Erythroblast (primary cell): Measurements from ENCODE around the gene THSD4.

Experiments
- GATA1 ChIP-seq: IDR thresholded peaks from 2 replicates; pipeline ENCODE4 v1.6.1; 2011; ENCODE audit warnings: low read depth, mild to moderate bottlenecking, control low read depth, low read length, moderate library complexity
- POLR2A ChIP-seq: IDR thresholded peaks from 2 replicates; pipeline ENCODE4 v1.6.1; 2011; ENCODE audit warnings: mild to moderate bottlenecking, low read length

DNA sequence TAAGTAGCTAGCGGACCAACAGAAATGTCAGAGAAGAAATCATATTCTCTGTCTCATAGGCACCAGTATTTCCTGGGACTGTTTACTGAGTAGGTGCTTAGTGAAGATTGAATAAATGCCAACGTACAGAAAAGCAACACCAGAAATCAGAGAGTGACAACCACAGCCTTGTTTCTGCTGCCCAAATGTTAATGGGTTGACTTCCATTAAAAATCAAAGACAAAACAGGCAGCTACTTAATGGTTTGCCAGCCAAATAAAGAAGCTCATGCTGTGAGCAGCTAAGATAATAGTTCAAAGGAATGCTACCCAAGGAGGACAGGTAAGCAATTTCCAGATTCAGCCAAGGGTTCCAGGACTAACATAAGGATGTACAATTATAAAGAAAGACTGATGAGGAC, 270.7 kb downstream of the THSD4 start:
- TF ChIP-seq POLR2A (no peak), GATA1 (no peak)
